ENCODE results near the gene TMEM256. TPM values are rescaled to one million over a fixed set of nuclear protein-coding genes. Genes with fewer than 3 reads are reported as not detected.
A peak's percentile ranks its signal among the peaks of the same experiment; 100 is the strongest.

The TMEM256 gene
- total and polyA plus RNA-seq, 5 donors: 79.6 to 210 (median 98.9) TPM

DNA sequence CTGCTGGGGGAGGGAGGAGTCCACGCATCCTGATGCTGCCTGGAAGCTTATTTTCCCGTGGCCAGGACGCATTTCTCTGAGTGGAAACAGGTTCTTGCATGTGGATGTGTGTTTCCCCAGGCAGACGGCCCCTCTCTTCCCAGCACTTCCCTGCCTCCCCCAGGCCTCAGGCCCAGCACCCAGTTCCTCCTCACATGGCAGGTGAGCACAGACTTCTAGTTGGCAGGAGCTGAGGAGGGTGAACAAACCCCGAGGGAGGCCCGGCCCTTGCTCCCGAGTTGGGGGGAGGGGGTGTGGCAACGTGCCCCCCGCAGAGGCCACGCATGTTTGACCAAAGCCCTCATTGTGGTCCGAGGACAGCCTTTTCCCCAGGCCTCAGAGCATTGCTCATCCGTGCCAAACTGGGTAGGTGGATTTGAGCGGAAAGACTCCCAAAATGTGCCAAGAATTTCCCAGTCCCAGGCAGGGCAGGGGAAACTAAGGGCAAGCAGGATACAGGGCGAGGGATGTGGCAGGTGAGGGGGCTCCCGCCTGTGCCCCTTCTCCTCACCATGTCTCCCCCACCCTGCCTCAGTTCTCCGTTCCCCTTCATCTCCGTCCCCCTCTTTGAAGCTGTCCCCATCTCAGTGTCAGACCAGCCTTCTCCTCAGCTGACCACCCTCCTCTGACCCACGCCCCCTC, 14.7 kb upstream of the TMEM256 start:
- Histone ChIP-seq H3K4me1 (ENCODE audit: control insufficient read depth, insufficient read depth, low read length) (no peaks in the 10 kb centered on the region), H3K27ac (ENCODE audit: low read length) (no peak overlapping the region), H3K9me3 (ENCODE audit: control insufficient read depth, low read length) (no peaks in the 10 kb centered on the region), H3K4me3 (ENCODE audit: low read length) (no peak overlapping the region), H3K27me3 (ENCODE audit: control insufficient read depth, insufficient read depth) (no peaks in the 10 kb centered on the region)
- 69% methylated on average over 18 of the region's 18 CpGs for WGBS
- DNase-seq (peak in 2 of 3 donors; percentile 30 to 54), ATAC-seq (no peak)
- intact Hi-C loops (cut with DNase I): no loop called here

GRCh38 chr17:7417056-7417655, 13.3 kb upstream of the TMEM256 start:
- DNase-seq (peak in 2 of 3 donors; percentile 46 to 52), ATAC-seq (no peak)
- WGBS: 96% methylated on average over 54 of the region's 54 CpGs
- no peaks in the 10 kb centered on the region for H3K4me1 ChIP-seq (ENCODE audit: control insufficient read depth, insufficient read depth, low read length)
- no peak overlapping the region for H3K27ac ChIP-seq (ENCODE audit: low read length)
- H3K4me3 ChIP-seq (ENCODE audit: low read length): no peak overlapping the region
- no peaks in the 10 kb centered on the region for H3K9me3 ChIP-seq (ENCODE audit: control insufficient read depth, low read length)
- no peaks in the 10 kb centered on the region for H3K27me3 ChIP-seq (ENCODE audit: control insufficient read depth, insufficient read depth)
- intact Hi-C loops (cut with DNase I): no loop called here

GRCh38 chr17:7416323-7416722, 12.4 kb upstream of the TMEM256 start:
- no peak overlapping the region for H3K4me3 ChIP-seq (ENCODE audit: low read length)
- ATAC-seq (no peak), DNase-seq (peak in 1 of 3 donors; percentile 12)
- no peaks in the 10 kb centered on the region for H3K27me3 ChIP-seq (ENCODE audit: control insufficient read depth, insufficient read depth)
- H3K4me1 ChIP-seq (ENCODE audit: control insufficient read depth, insufficient read depth, low read length): no peaks in the 10 kb centered on the region
- H3K9me3 ChIP-seq (ENCODE audit: control insufficient read depth, low read length): no peaks in the 10 kb centered on the region
- intact Hi-C loops (cut with DNase I): no loop called here
- H3K27ac ChIP-seq (ENCODE audit: low read length): no peak overlapping the region
- WGBS: 74% methylated on average over 6 of the region's 6 CpGs

DNA sequence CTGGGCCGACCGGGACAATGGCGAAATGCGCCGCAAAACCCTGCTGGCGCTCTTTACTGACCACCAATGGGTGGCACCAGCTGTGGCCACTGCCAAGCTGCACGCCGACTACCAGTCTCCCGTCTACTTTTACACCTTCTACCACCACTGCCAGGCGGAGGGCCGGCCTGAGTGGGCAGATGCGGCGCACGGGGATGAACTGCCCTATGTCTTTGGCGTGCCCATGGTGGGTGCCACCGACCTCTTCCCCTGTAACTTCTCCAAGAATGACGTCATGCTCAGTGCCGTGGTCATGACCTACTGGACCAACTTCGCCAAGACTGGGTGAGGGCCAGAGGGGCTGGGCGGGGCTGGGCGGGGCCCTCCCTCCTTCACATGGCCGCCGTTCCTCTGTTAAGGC, 11.9 kb upstream of the TMEM256 start:
- 87% methylated on average over 23 of the region's 23 CpGs for WGBS
- no peak overlapping the region for H3K4me3 ChIP-seq (ENCODE audit: low read length)
- ATAC-seq (no peak), DNase-seq (peak in 2 of 3 donors; percentile 48 to 50)
- no peaks in the 10 kb centered on the region for H3K27me3 ChIP-seq (ENCODE audit: control insufficient read depth, insufficient read depth)
- intact Hi-C loops (cut with DNase I): no loop called here
- no peak overlapping the region for H3K27ac ChIP-seq (ENCODE audit: low read length)
- no peaks in the 10 kb centered on the region for H3K4me1 ChIP-seq (ENCODE audit: control insufficient read depth, insufficient read depth, low read length)
- no peaks in the 10 kb centered on the region for H3K9me3 ChIP-seq (ENCODE audit: control insufficient read depth, low read length)

GRCh38 chr17:7414837-7415236, 10.9 kb upstream of the TMEM256 start:
- intact Hi-C loops (cut with DNase I): no loop called here

GRCh38 chr17:7413346-7413985, 9.6 kb upstream of the TMEM256 start:
- ATAC-seq (peak in 1 of 2 donors; percentile 3), DNase-seq (peak in 1 of 3 donors; percentile 27)
- Histone ChIP-seq H3K4me1 (ENCODE audit: control insufficient read depth, insufficient read depth, low read length) (no peaks in the 10 kb centered on the region), H3K9me3 (ENCODE audit: control insufficient read depth, low read length) (no peaks in the 10 kb centered on the region), H3K27ac (ENCODE audit: low read length) (no peak overlapping the region), H3K27me3 (ENCODE audit: control insufficient read depth, insufficient read depth) (no peaks in the 10 kb centered on the region), H3K4me3 (ENCODE audit: low read length) (no peak overlapping the region)
- intact Hi-C loops (cut with DNase I): no loop called here
- WGBS: 78% methylated on average over 6 of the region's 6 CpGs

More at GRCh38 chr17:7414837-7415236, 10.9 kb upstream of the TMEM256 start:
- DNase-seq (peak in 1 of 3 donors; percentile 54), ATAC-seq (no peak)
- Histone ChIP-seq H3K27me3 (ENCODE audit: control insufficient read depth, insufficient read depth) (no peaks in the 10 kb centered on the region), H3K9me3 (ENCODE audit: control insufficient read depth, low read length) (no peaks in the 10 kb centered on the region), H3K27ac (ENCODE audit: low read length) (no peak overlapping the region), H3K4me1 (ENCODE audit: control insufficient read depth, insufficient read depth, low read length) (no peaks in the 10 kb centered on the region), H3K4me3 (ENCODE audit: low read length) (no peak overlapping the region)
- 86% methylated on average over 14 of the region's 14 CpGs for WGBS

DNA sequence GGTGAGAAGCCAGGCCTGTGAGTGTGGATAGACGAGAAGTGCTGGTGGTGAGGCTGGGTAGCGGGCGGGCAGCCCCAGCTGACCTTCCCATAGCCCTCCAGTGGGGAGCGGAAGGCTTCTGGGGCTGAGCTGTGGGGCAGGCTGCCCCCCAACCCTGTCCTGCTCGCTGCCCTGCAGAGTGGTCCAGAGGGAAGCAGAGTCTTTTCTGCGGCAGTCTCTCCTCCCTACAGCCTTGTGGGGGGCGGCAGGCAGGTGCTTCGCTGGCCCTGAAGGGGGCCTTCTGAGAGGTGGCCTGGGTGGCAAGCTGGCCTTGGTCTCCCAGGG, 7.5 kb upstream of the TMEM256 start:
- no peaks in the 10 kb centered on the region for H3K4me1 ChIP-seq (ENCODE audit: control insufficient read depth, insufficient read depth, low read length)
- DNase-seq (peak in 1 of 3 donors; percentile 46), ATAC-seq (no peak)
- H3K4me3 ChIP-seq (ENCODE audit: low read length): no peak overlapping the region
- no peaks in the 10 kb centered on the region for H3K27me3 ChIP-seq (ENCODE audit: control insufficient read depth, insufficient read depth)
- intact Hi-C loops (cut with DNase I): no loop called here
- no peak overlapping the region for H3K27ac ChIP-seq (ENCODE audit: low read length)
- H3K9me3 ChIP-seq (ENCODE audit: control insufficient read depth, low read length): no peaks in the 10 kb centered on the region
- 92% methylated on average over 8 of the region's 8 CpGs for WGBS

DNA sequence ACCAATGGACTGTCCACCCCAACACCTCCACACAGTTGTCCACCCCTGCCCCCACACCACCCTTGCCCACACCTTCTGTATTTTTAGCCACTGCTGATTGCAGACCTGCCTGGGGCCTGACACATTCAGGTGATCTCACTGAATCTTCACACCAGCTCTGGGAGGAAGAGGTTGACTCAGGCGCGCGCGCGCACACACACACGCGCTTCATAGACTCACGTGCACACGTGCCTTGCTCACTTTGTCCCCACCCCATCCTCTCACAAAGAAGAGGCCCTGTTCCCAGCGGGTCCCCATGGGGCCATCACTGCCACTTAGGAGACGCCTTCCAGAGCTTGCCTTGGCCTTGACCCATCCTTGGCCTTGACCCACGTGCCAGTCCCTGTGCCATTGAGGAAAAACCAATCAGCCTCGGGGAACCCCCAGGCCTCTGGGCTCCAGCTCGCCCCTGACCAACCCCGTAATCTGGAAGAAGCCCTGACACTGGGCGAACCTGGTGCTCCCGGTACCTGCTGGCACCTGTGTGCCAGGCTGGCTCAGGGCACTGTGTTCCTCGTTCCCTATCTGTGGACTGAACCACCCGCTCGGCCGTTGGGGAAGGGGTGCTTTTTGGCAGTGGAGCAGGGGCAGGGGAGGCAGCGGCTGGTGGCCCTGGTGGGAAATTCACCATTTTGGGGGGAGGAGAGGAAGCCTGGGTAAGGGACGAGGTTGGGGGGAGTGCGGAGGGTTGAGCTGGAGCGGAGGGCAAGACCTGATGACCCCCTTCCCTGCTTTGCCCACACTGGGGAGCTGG, 6.9 kb upstream of the TMEM256 start:
- H3K4me3 ChIP-seq (ENCODE audit: low read length): no peak overlapping the region
- no peaks in the 10 kb centered on the region for H3K4me1 ChIP-seq (ENCODE audit: control insufficient read depth, insufficient read depth, low read length)
- no peak overlapping the region for H3K27ac ChIP-seq (ENCODE audit: low read length)
- ATAC-seq (no peak), DNase-seq (peak in 1 of 3 donors; percentile 45)
- intact Hi-C loops (cut with DNase I): no loop called here
- no peaks in the 10 kb centered on the region for H3K27me3 ChIP-seq (ENCODE audit: control insufficient read depth, insufficient read depth)
- no peaks in the 10 kb centered on the region for H3K9me3 ChIP-seq (ENCODE audit: control insufficient read depth, low read length)
- 90% methylated on average over 25 of the region's 25 CpGs for WGBS

GRCh38 chr17:7409716-7410115, 5.8 kb upstream of the TMEM256 start:
- Histone ChIP-seq H3K9me3 (ENCODE audit: control insufficient read depth, low read length) (no peaks in the 10 kb centered on the region), H3K4me1 (ENCODE audit: control insufficient read depth, insufficient read depth, low read length) (no peaks in the 10 kb centered on the region), H3K27ac (ENCODE audit: low read length) (no peak overlapping the region), H3K27me3 (ENCODE audit: control insufficient read depth, insufficient read depth) (no peaks in the 10 kb centered on the region), H3K4me3 (ENCODE audit: low read length) (no peak overlapping the region)
- DNase-seq: peak in 1 of 3 donors; percentile 8
- intact Hi-C loops (cut with DNase I): no loop called here
- no peak for ATAC-seq
- WGBS: 90% methylated on average over 6 of the region's 6 CpGs

DNA sequence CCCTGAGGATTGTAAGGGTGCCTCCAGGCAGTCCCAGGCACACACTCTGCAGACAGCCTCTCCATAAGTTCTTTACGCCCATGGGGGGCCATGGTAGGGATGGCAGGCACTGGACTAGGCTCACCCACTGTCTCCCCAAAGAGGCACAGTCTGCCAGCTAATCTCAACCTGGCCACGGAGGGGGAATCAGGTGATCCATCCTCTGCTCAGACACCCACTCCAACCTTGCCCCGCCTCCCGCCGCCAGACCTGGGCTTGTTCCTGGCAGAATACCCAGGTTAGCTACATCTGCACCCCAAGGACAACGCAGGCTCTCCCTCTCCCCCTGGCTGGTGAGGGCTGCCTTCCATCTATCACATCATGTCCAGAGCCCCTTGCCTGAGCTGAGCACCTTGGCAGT, 5.0 kb upstream of the TMEM256 start:
- Histone ChIP-seq H3K4me1 (ENCODE audit: control insufficient read depth, insufficient read depth, low read length) (no peaks in the 10 kb centered on the region), H3K9me3 (ENCODE audit: control insufficient read depth, low read length) (no peaks in the 10 kb centered on the region), H3K27ac (ENCODE audit: low read length) (no peak overlapping the region), H3K4me3 (ENCODE audit: low read length) (no peak overlapping the region), H3K27me3 (ENCODE audit: control insufficient read depth, insufficient read depth) (no peaks in the 10 kb centered on the region)
- intact Hi-C loops (cut with DNase I): no loop called here
- ATAC-seq: no peak
- WGBS: 82% methylated on average over 6 of the region's 6 CpGs
- DNase-seq: peak in 1 of 3 donors; percentile 53

GRCh38 chr17:7408252-7408727, 4.4 kb upstream of the TMEM256 start:
- DNase-seq (peak in 2 of 3 donors; percentile 47 to 63), ATAC-seq (no peak)
- Histone ChIP-seq H3K27me3 (ENCODE audit: control insufficient read depth, insufficient read depth) (no peaks in the 10 kb centered on the region), H3K9me3 (ENCODE audit: control insufficient read depth, low read length) (no peaks in the 10 kb centered on the region), H3K4me1 (ENCODE audit: control insufficient read depth, insufficient read depth, low read length) (no peaks in the 10 kb centered on the region), H3K4me3 (ENCODE audit: low read length) (no peak overlapping the region), H3K27ac (ENCODE audit: low read length) (no peak overlapping the region)
- intact Hi-C loops (cut with DNase I): no loop called here
- WGBS: 72% methylated on average over 58 of the region's 58 CpGs

Measured in right cardiac atrium (tissue), 5 donors.